ENCODE results near the gene SPOCK2. TPM values are rescaled to one million over a fixed set of nuclear protein-coding genes. Genes with fewer than 3 reads are reported as not detected.

SPOCK2 gene
- total and polyA plus RNA-seq, 2 of the 13 experiments (the other 11 are each of a cell fraction or from before 2014, with no cell fraction given) = 8.6 to 30.6 TPM

DNA sequence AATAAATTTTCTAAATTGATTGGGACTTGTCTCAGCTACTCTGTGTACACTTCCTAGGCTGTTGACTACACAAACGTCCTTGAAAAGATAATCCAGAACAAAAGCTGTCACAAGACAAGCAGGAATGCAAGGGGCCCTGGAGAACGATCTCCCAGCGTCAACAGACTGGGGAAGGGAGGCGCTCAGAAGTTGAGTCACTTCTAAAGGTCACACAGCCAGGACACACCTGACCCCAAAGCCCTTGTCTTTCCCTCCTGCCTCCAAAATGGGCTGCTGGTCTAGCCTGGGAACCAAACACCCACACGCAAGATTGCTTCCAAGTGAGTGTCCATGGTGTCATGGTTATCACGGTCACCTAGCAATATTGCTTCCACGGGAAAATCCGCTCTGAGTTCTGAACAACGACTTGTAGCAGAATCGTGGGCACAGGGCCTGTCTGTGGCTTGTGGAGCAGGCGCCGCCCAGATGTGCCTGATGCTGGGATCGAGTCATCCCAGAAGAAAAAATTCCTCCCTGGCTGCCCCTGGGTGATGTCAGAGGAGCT lies 49.8 kb downstream of the SPOCK2 start (continued):
- TF ChIP-seq, protein P1, sequence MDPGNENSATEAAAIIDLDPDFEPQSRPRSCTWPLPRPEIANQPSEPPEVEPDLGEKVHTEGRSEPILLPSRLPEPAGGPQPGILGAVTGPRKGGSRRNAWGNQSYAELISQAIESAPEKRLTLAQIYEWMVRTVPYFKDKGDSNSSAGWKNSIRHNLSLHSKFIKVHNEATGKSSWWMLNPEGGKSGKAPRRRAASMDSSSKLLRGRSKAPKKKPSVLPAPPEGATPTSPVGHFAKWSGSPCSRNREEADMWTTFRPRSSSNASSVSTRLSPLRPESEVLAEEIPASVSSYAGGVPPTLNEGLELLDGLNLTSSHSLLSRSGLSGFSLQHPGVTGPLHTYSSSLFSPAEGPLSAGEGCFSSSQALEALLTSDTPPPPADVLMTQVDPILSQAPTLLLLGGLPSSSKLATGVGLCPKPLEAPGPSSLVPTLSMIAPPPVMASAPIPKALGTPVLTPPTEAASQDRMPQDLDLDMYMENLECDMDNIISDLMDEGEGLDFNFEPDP (CRISPR knock-in tag; conservative IDR thresholded peaks at IDR 0.05) = no peak
- TF ChIP-seq ZNF773 (CRISPR knock-in tag; IDR thresholded peaks at IDR 0.05; ENCODE audit: borderline replicate concordance) (no peak), ELF4 (CRISPR knock-in tag; IDR thresholded peaks at IDR 0.05; ENCODE audit: borderline replicate concordance) (no peak), REPIN1 (CRISPR knock-in tag; IDR thresholded peaks at IDR 0.05; ENCODE audit: borderline replicate concordance, low read depth) (peak; percentile 17; the same call in 1 of the 2 replicates), RBM39 (IDR thresholded peaks at IDR 0.05; ENCODE audit: low read depth, low read length, poor library complexity, severe bottlenecking) (no peak), MLLT10 (CRISPR knock-in tag; IDR thresholded peaks at IDR 0.05) (no peak), DMAP1 (CRISPR knock-in tag; IDR thresholded peaks at IDR 0.05) (peak; percentile 35; the same call in 1 of the 2 replicates), KMT2B (CRISPR knock-in tag; IDR thresholded peaks at IDR 0.05) (0 out of 2 replicates have a peak, but pooled peaks have one; percentile 35), NFKBIZ (CRISPR knock-in tag; IDR thresholded peaks at IDR 0.05) (peak; percentile 65; the same call in 1 of the 2 replicates), ZNF484 (CRISPR knock-in tag; IDR thresholded peaks at IDR 0.05; ENCODE audit: borderline replicate concordance, low read depth) (no peak), TCF12 (IDR thresholded peaks at IDR 0.05) (no peak), TCF12 (CRISPR knock-in tag; IDR thresholded peaks at IDR 0.05) (no peak), ZZZ3 (CRISPR knock-in tag; IDR thresholded peaks at IDR 0.05; ENCODE audit: borderline replicate concordance) (no peak), THYN1 (CRISPR knock-in tag; IDR thresholded peaks at IDR 0.05; ENCODE audit: borderline replicate concordance, low read depth) (no peak), MAFG (CRISPR knock-in tag; IDR thresholded peaks at IDR 0.05) (no peak)
- TF ChIP-seq, protein P2, sequence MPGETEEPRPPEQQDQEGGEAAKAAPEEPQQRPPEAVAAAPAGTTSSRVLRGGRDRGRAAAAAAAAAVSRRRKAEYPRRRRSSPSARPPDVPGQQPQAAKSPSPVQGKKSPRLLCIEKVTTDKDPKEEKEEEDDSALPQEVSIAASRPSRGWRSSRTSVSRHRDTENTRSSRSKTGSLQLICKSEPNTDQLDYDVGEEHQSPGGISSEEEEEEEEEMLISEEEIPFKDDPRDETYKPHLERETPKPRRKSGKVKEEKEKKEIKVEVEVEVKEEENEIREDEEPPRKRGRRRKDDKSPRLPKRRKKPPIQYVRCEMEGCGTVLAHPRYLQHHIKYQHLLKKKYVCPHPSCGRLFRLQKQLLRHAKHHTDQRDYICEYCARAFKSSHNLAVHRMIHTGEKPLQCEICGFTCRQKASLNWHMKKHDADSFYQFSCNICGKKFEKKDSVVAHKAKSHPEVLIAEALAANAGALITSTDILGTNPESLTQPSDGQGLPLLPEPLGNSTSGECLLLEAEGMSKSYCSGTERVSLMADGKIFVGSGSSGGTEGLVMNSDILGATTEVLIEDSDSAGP (CRISPR knock-in tag; IDR thresholded peaks at IDR 0.05; ENCODE audit: borderline replicate concordance) = no peak
- TF ChIP-seq, protein P3, sequence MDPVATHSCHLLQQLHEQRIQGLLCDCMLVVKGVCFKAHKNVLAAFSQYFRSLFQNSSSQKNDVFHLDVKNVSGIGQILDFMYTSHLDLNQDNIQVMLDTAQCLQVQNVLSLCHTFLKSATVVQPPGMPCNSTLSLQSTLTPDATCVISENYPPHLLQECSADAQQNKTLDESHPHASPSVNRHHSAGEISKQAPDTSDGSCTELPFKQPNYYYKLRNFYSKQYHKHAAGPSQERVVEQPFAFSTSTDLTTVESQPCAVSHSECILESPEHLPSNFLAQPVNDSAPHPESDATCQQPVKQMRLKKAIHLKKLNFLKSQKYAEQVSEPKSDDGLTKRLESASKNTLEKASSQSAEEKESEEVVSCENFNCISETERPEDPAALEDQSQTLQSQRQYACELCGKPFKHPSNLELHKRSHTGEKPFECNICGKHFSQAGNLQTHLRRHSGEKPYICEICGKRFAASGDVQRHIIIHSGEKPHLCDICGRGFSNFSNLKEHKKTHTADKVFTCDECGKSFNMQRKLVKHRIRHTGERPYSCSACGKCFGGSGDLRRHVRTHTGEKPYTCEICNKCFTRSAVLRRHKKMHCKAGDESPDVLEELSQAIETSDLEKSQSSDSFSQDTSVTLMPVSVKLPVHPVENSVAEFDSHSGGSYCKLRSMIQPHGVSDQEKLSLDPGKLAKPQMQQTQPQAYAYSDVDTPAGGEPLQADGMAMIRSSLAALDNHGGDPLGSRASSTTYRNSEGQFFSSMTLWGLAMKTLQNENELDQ (CRISPR knock-in tag; IDR thresholded peaks at IDR 0.05; ENCODE audit: borderline replicate concordance) = no peak
- TF ChIP-seq, protein P4, sequence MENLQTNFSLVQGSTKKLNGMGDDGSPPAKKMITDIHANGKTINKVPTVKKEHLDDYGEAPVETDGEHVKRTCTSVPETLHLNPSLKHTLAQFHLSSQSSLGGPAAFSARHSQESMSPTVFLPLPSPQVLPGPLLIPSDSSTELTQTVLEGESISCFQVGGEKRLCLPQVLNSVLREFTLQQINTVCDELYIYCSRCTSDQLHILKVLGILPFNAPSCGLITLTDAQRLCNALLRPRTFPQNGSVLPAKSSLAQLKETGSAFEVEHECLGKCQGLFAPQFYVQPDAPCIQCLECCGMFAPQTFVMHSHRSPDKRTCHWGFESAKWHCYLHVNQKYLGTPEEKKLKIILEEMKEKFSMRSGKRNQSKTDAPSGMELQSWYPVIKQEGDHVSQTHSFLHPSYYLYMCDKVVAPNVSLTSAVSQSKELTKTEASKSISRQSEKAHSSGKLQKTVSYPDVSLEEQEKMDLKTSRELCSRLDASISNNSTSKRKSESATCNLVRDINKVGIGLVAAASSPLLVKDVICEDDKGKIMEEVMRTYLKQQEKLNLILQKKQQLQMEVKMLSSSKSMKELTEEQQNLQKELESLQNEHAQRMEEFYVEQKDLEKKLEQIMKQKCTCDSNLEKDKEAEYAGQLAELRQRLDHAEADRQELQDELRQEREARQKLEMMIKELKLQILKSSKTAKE (CRISPR knock-in tag; IDR thresholded peaks at IDR 0.05; ENCODE audit: borderline replicate concordance) = peak; percentile 78; the same call in 1 of the 2 replicates
- TF ChIP-seq, protein P5, sequence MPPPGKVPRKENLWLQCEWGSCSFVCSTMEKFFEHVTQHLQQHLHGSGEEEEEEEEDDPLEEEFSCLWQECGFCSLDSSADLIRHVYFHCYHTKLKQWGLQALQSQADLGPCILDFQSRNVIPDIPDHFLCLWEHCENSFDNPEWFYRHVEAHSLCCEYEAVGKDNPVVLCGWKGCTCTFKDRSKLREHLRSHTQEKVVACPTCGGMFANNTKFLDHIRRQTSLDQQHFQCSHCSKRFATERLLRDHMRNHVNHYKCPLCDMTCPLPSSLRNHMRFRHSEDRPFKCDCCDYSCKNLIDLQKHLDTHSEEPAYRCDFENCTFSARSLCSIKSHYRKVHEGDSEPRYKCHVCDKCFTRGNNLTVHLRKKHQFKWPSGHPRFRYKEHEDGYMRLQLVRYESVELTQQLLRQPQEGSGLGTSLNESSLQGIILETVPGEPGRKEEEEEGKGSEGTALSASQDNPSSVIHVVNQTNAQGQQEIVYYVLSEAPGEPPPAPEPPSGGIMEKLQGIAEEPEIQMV (CRISPR knock-in tag; IDR thresholded peaks at IDR 0.05; ENCODE audit: low read depth) = no peak

Measured in HepG2 (cell line).